Loucy (cell line): ENCODE measurements around the gene TMEM9.

Experiments
- H2AFZ ChIP-seq: fragments of 200-600 bp; sonication (generic); 2 replicates; pipeline ENCODE4 v1.6.0; 2016; ENCODE audit warnings: antibody characterized with exemption, mild to moderate bottlenecking, low read length, moderate library complexity
- H3F3A ChIP-seq: fragments of 200-600 bp; 2 replicates; pipeline ENCODE4 v1.6.0; 2016; ENCODE audit warnings: antibody characterized with exemption, low read depth, mild to moderate bottlenecking
- H3K27me3 ChIP-seq: fragments of 200-600 bp; sonication (generic); 2 replicates; pipeline ENCODE4 v1.6.1; 2014; ENCODE audit warnings: low read length, mild to moderate bottlenecking; ENCODE audit not compliant: insufficient read depth, poor library complexity, severe bottlenecking
- H3K36me3 ChIP-seq: fragments of 200-600 bp; sonication (generic); 2 replicates; pipeline ENCODE4 v1.6.1; 2016; ENCODE audit warnings: low read length; ENCODE audit not compliant: insufficient read depth
- H3K4me1 ChIP-seq: fragments of 200-600 bp; sonication (generic); 2 replicates; pipeline ENCODE4 v1.5.1; 2014; ENCODE audit warnings: low read length, mild to moderate bottlenecking; ENCODE audit not compliant: insufficient read depth, poor library complexity, severe bottlenecking
- H3K4me2 ChIP-seq: fragments of 200-600 bp; sonication (generic); 2 replicates; pipeline ENCODE4 v1.6.0; 2014; ENCODE audit warnings: antibody characterized with exemption, low read length, low read depth, mild to moderate bottlenecking; ENCODE audit not compliant: poor library complexity, severe bottlenecking
- H3K4me3 ChIP-seq: fragments of 200-600 bp; sonication (generic); 2 replicates; pipeline ENCODE4 v1.5.1; 2014; ENCODE audit warnings: low read length, mild to moderate bottlenecking, mixed read lengths; ENCODE audit not compliant: poor library complexity, severe bottlenecking
- H3K79me2 ChIP-seq: fragments of 200-600 bp; sonication (generic); 2 replicates; pipeline ENCODE4 v1.6.1; 2014; ENCODE audit warnings: low read length; ENCODE audit not compliant: insufficient read depth
- H3K9ac ChIP-seq: fragments of 200-600 bp; sonication (generic); 2 replicates; pipeline ENCODE4 v1.6.0; 2014; ENCODE audit warnings: mild to moderate bottlenecking, low read depth, low read length, moderate library complexity; ENCODE audit not compliant: poor library complexity, severe bottlenecking
- H3K9me2 ChIP-seq: fragments of 200-600 bp; sonication (generic); replicated peaks from 2 replicates; pipeline ENCODE4 v1.6.1; 2016; ENCODE audit warnings: low read depth, low read length, mixed read lengths
- H3K9me3 ChIP-seq: fragments of 200-600 bp; sonication (generic); 2 replicates; pipeline ENCODE4 v1.6.1; 2014; ENCODE audit warnings: mild to moderate bottlenecking, antibody characterized with exemption, low read length, low read depth; ENCODE audit not compliant: insufficient read depth
- H4K20me1 ChIP-seq: fragments of 200-600 bp; sonication (generic); 2 replicates; pipeline ENCODE4 v1.6.0; 2014; ENCODE audit warnings: antibody characterized with exemption, low read length, mild to moderate bottlenecking; ENCODE audit not compliant: insufficient read depth, poor library complexity, severe bottlenecking
- EZH2phosphoT487 ChIP-seq: fragments of 200-600 bp; IDR thresholded peaks from 2 replicates; pipeline ENCODE4 v1.6.1; 2018; ENCODE audit warnings: antibody characterized with exemption, mild to moderate bottlenecking, moderate library complexity, borderline replicate concordance
- TF ChIP-seq, protein P1 (sequence below): fragments of 200-600 bp; sonication (generic); conservative IDR thresholded peaks from 2 replicates; pipeline ENCODE4 v1.5.1; 2014; ENCODE audit warnings: mild to moderate bottlenecking, antibody characterized with exemption, low read length

TMEM9 gene

DNA sequence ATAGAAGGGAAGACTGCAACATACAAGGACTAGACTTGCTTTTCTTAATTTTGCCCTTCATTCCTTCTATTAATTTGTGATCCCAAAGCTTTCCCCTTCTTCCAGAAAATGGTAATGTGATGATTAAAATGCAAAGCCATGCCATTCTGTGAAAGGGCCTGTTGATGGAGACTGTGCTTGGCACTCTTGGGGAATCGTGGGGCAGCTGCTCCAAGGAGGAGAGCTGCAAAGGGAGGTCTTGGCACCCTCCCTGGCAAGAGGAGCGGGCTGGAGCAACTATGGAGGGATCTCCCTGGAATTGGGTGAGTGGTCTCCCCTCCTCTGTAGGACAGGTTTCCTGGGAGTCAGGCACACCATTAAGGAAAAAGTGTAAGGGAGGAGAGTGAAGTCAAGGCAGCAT, 58.7 kb downstream of the TMEM9 start:
- Histone ChIP-seq H3K36me3 (no peaks in the 10 kb centered on the region), H3K4me1 (no peaks in the 10 kb centered on the region), H3K9me2 (no peaks in the 10 kb centered on the region), H4K20me1 (no peaks in the 10 kb centered on the region), H3F3A (no peaks in the 10 kb centered on the region), H3K79me2 (no peaks in the 10 kb centered on the region), H3K4me3 (no peak overlapping the region), H3K4me2 (no peak overlapping the region), H2AFZ (no peak overlapping the region), H3K27me3 (no peaks in the 10 kb centered on the region), H3K9ac (no peak overlapping the region), H3K9me3 (no peaks in the 10 kb centered on the region)
- no peak for TF ChIP-seq EZH2phosphoT487

- H4K20me1 ChIP-seq = no peaks in the 10 kb centered on the region
- H3K9me3 ChIP-seq = no peaks in the 10 kb centered on the region
- H3K4me2 ChIP-seq = no peak overlapping the region
- no peak overlapping the region for H2AFZ ChIP-seq
- H3K36me3 ChIP-seq = no peaks in the 10 kb centered on the region
- H3K9me2 ChIP-seq = no peaks in the 10 kb centered on the region
- H3K4me3 ChIP-seq = no peak overlapping the region
- no peaks in the 10 kb centered on the region for H3K4me1 ChIP-seq
- no peaks in the 10 kb centered on the region for H3K79me2 ChIP-seq
- no peaks in the 10 kb centered on the region for H3K27me3 ChIP-seq
- no peak for TF ChIP-seq EZH2phosphoT487
- no peak overlapping the region for H3K9ac ChIP-seq
- no peaks in the 10 kb centered on the region for H3F3A ChIP-seq
Observed at GRCh38 chr1:201094832-201095231, 59.4 kb downstream of the TMEM9 start.

DNA sequence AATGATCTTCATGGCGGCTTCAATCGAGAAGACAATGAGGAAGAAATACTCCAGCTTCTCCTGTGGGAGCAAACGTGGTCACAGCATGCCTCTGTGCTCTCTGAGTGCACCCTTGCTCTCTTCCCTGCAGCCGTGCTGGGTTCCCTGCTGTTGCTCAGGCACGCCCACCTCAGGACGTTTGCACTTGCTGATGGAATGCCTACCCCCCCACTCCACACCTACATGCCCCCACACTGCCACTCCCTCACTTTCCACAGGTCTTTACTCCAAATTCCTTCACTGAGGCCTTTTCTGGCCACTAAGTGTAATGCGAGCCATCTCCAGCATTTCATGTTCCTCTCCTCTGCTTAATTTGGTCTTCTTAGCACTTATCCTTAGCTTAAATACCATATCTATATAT, 60.3 kb downstream of the TMEM9 start:
- Histone ChIP-seq H3K27me3 (no peaks in the 10 kb centered on the region), H3K79me2 (no peaks in the 10 kb centered on the region), H3K4me1 (no peaks in the 10 kb centered on the region), H3K9ac (no peak overlapping the region), H3K9me2 (no peaks in the 10 kb centered on the region), H3K4me3 (no peak overlapping the region), H3F3A (no peaks in the 10 kb centered on the region), H2AFZ (no peak overlapping the region), H3K9me3 (no peaks in the 10 kb centered on the region), H3K4me2 (no peak overlapping the region), H4K20me1 (no peaks in the 10 kb centered on the region), H3K36me3 (no peaks in the 10 kb centered on the region)
- no peak for TF ChIP-seq EZH2phosphoT487
- TF ChIP-seq, protein P1, sequence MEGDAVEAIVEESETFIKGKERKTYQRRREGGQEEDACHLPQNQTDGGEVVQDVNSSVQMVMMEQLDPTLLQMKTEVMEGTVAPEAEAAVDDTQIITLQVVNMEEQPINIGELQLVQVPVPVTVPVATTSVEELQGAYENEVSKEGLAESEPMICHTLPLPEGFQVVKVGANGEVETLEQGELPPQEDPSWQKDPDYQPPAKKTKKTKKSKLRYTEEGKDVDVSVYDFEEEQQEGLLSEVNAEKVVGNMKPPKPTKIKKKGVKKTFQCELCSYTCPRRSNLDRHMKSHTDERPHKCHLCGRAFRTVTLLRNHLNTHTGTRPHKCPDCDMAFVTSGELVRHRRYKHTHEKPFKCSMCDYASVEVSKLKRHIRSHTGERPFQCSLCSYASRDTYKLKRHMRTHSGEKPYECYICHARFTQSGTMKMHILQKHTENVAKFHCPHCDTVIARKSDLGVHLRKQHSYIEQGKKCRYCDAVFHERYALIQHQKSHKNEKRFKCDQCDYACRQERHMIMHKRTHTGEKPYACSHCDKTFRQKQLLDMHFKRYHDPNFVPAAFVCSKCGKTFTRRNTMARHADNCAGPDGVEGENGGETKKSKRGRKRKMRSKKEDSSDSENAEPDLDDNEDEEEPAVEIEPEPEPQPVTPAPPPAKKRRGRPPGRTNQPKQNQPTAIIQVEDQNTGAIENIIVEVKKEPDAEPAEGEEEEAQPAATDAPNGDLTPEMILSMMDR = no peak

DNA sequence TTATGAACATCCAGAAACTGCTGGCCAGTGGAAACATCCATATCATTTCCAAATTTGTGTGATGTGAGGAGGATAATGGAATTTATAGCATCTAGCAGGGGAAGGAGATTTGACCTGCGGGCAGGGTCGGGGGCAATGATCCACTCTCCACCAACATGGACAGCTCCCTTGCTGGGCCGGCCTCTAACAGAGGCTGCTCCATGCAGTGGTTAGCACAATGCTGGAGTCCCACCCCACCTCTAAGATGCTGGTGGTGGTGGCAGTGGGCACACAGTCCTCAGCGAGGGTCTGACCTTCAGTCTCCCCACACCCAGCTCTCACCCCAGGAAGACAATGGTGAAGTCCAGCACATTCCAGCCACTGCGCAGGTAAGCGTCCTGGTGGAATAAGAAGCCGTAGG, 60.7 kb downstream of the TMEM9 start:
- H2AFZ ChIP-seq = no peak overlapping the region
- no peaks in the 10 kb centered on the region for H3K27me3 ChIP-seq
- no peaks in the 10 kb centered on the region for H3K9me3 ChIP-seq
- no peak overlapping the region for H3K4me2 ChIP-seq
- H3K9ac ChIP-seq = no peak overlapping the region
- H3K4me3 ChIP-seq = no peak overlapping the region
- no peak for TF ChIP-seq EZH2phosphoT487
- TF ChIP-seq, protein P1 = no peak
- H3K36me3 ChIP-seq = no peaks in the 10 kb centered on the region
- no peaks in the 10 kb centered on the region for H3F3A ChIP-seq
- no peaks in the 10 kb centered on the region for H3K9me2 ChIP-seq
- no peaks in the 10 kb centered on the region for H3K79me2 ChIP-seq
- no peaks in the 10 kb centered on the region for H3K4me1 ChIP-seq
- H4K20me1 ChIP-seq = no peaks in the 10 kb centered on the region
